Erythroblast (primary cell): ENCODE data around the gene TAF5L.

Source experiments
- GATA1 ChIP-seq: IDR thresholded peaks from 2 replicates; pipeline ENCODE4 v1.6.1; 2011; ENCODE audit warnings: low read depth, mild to moderate bottlenecking, control low read depth, low read length, moderate library complexity
- POLR2A ChIP-seq: IDR thresholded peaks from 2 replicates; pipeline ENCODE4 v1.6.1; 2011; ENCODE audit warnings: mild to moderate bottlenecking, low read length

DNA sequence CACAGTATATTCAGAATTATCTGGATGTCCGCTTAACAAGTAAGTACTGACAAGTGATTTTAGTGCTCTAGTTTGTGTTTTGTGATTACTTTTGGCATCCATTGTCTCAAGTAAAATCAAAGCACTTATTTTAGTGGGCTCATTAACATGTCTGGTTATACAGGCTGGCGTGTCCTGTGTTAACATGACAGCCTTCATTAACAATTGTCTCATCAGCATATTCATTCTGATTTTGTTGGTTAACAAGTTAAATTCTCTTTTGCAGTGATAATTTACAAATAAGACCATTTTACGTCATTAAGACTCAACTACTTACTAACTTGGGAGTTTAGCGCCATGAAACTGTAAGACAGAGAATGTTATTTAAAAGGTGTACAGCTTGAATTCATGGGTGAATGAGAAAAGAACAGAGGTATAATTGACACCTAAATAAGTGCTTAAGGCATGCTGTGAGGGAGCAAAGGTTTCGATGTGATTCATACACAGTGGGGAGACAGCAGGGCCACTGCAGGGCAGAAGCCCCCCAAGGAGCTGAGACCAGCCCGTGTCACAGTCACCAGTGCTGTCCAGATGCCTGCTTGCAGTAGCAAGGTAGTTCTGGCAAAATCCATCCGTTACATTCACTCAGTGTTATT, 22.4 kb downstream of the TAF5L start:
- TF ChIP-seq POLR2A (no peak), GATA1 (no peak)
